HAP-1 (cell line): ENCODE data around the gene C7.
A peak's percentile ranks its signal among the peaks of the same experiment; 100 is the strongest.
"Not testable (repeated sequence)": the region's sequence is repeated elsewhere in the genome, so short reads cannot be mapped to it uniquely, and the experiment has no call there.

Experiments used
- DNase-seq, 2 experiments: peaks; one replicate each; pipeline ENCODE4 v3.0.0-alpha.2; 2016 to 2020; ENCODE audit warnings: low spot score in 2 of 2
- H3K27me3 ChIP-seq: fragments of 250-450 bp; sonication (Bioruptor Pico); 2 replicates; pipeline ENCODE4 v1.5.1; 2020; ENCODE audit warnings: low read depth, mild to moderate bottlenecking, moderate library complexity
- H3K36me3 ChIP-seq: fragments of 250-450 bp; sonication (Bioruptor Pico); replicated peaks from 2 replicates; pipeline ENCODE4 v1.5.1; 2020; ENCODE audit warnings: mild to moderate bottlenecking
- H3K4me1 ChIP-seq: fragments of 250-450 bp; sonication (Bioruptor Pico); 2 replicates; pipeline ENCODE4 v1.5.1; 2020; ENCODE audit warnings: mild to moderate bottlenecking
- H3K4me3 ChIP-seq: fragments of 250-450 bp; sonication (Bioruptor Pico); 2 replicates; pipeline ENCODE4 v1.5.1; 2020; ENCODE audit warnings: mild to moderate bottlenecking, moderate library complexity
- H3K9me3 ChIP-seq: fragments of 250-450 bp; sonication (Bioruptor Pico); 2 replicates; pipeline ENCODE4 v1.5.1; 2020; ENCODE audit warnings: mild to moderate bottlenecking, moderate library complexity
- in situ Hi-C: fragments of 300-500 bp; cut with MboI; formaldehyde crosslinking; loops from 3 replicates; pipeline ENCODE4 v1.14.3; 2020; ENCODE audit warnings: low sequenced_read_pairs, inconsistent platforms, mixed read lengths

Gene C7

GRCh38 chr5:40909264-40909663 is at the start of gene C7:
C7 (plus strand) TSS chr5:40909497; CDS start chr5:40909611, 114 bp downstream.
- no peak for DNase-seq
- Histone ChIP-seq H3K9me3 (no peaks in the 10 kb centered on the region), H3K4me3 (no peak within 1 kb of the TSS), H3K36me3 (no peaks in the 10 kb centered on the region), H3K27me3 (peaks cover 4% of the 10 kb centered on the region; the same call in 1 of the 2 replicates), H3K4me1 (no peaks in the 10 kb centered on the region)
- in situ Hi-C loops = no loop called here

- in situ Hi-C loops = no loop called here
- Histone ChIP-seq H3K4me3 (no peak overlapping the region), H3K4me1 (no peaks in the 10 kb centered on the region), H3K36me3 (no peaks in the 10 kb centered on the region), H3K27me3 (no peaks in the 10 kb centered on the region), H3K9me3 (no peaks in the 10 kb centered on the region; the same call in 1 of the 2 replicates)
- DNase-seq = no peak
These were observed 48.6 kb upstream of the C7 start for GRCh38 chr5:40860711-40861110.

- DNase-seq, H3K27me3 ChIP-seq, H3K36me3 ChIP-seq, H3K9me3 ChIP-seq, H3K4me1 ChIP-seq, H3K4me3 ChIP-seq, in situ Hi-C loops: not testable (repeated sequence)
These were observed 44.3 kb upstream of the C7 start for GRCh38 chr5:40865004-40865403.

- H3K36me3 ChIP-seq = no peaks in the 10 kb centered on the region
- in situ Hi-C loops = no loop called here
- no peak overlapping the region for H3K4me3 ChIP-seq
- no peaks in the 10 kb centered on the region for H3K27me3 ChIP-seq
- no peaks in the 10 kb centered on the region; the same call in 1 of the 2 replicates for H3K9me3 ChIP-seq
- no peaks in the 10 kb centered on the region for H3K4me1 ChIP-seq
- no peak for DNase-seq
These were observed 42.5 kb upstream of the C7 start for GRCh38 chr5:40866844-40867243.

- Histone ChIP-seq H3K9me3 (no peaks in the 10 kb centered on the region; the same call in 1 of the 2 replicates), H3K4me1 (no peaks in the 10 kb centered on the region), H3K27me3 (no peaks in the 10 kb centered on the region), H3K4me3 (no peak overlapping the region), H3K36me3 (no peaks in the 10 kb centered on the region)
- in situ Hi-C loops = no loop called here
- no peak for DNase-seq
These were observed 39.9 kb upstream of the C7 start for GRCh38 chr5:40869384-40869783.

GRCh38 chr5:40871177-40871576 is 38.1 kb upstream of the C7 start:
- H3K4me3 ChIP-seq = no peak overlapping the region
- in situ Hi-C loops = no loop called here
- H3K27me3 ChIP-seq = no peaks in the 10 kb centered on the region
- no peak for DNase-seq
- H3K9me3 ChIP-seq = no peaks in the 10 kb centered on the region
- no peaks in the 10 kb centered on the region for H3K4me1 ChIP-seq
- no peaks in the 10 kb centered on the region for H3K36me3 ChIP-seq

GRCh38 chr5:40872253-40872652 is 37.0 kb upstream of the C7 start:
- H3K27me3 ChIP-seq, in situ Hi-C loops, H3K9me3 ChIP-seq, H3K4me1 ChIP-seq, H3K36me3 ChIP-seq, DNase-seq, H3K4me3 ChIP-seq: not testable (repeated sequence)

GRCh38 chr5:40873286-40873880 is 35.9 kb upstream of the C7 start:
- Histone ChIP-seq H3K9me3 (no peaks in the 10 kb centered on the region), H3K36me3 (no peaks in the 10 kb centered on the region), H3K4me1 (no peaks in the 10 kb centered on the region), H3K27me3 (no peaks in the 10 kb centered on the region), H3K4me3 (no peak overlapping the region)
- no peak for DNase-seq
- in situ Hi-C loops = no loop called here

GRCh38 chr5:40875958-40876357 is 33.3 kb upstream of the C7 start:
- Histone ChIP-seq H3K36me3 (no peaks in the 10 kb centered on the region), H3K9me3 (no peaks in the 10 kb centered on the region), H3K4me1 (no peaks in the 10 kb centered on the region), H3K27me3 (no peaks in the 10 kb centered on the region), H3K4me3 (no peak overlapping the region)
- in situ Hi-C loops = loop anchor here (25.0 kb wide), 1 partner anchor 1164 kb away; no protein-coding TSS in a partner anchor
- no peak for DNase-seq

GRCh38 chr5:40877371-40877988 is 31.8 kb upstream of the C7 start:
- no peaks in the 10 kb centered on the region for H3K9me3 ChIP-seq
- no peak overlapping the region for H3K4me3 ChIP-seq
- H3K36me3 ChIP-seq = no peaks in the 10 kb centered on the region
- in situ Hi-C loops = loop anchor here (25.0 kb wide), 1 partner anchor 1165 kb away; no protein-coding TSS in a partner anchor
- DNase-seq = no peak
- H3K27me3 ChIP-seq = no peaks in the 10 kb centered on the region
- H3K4me1 ChIP-seq = no peaks in the 10 kb centered on the region

- no peaks in the 10 kb centered on the region for H3K27me3 ChIP-seq
- DNase-seq = peak in 1 of 2 experiments; percentile 52
- H3K4me1 ChIP-seq = no peaks in the 10 kb centered on the region
- no peak overlapping the region for H3K4me3 ChIP-seq
- H3K36me3 ChIP-seq = no peaks in the 10 kb centered on the region
- no peaks in the 10 kb centered on the region for H3K9me3 ChIP-seq
- in situ Hi-C loops = loop anchor here (25.0 kb wide), 1 partner anchor 1167 kb away; no protein-coding TSS in a partner anchor
These were observed 29.9 kb upstream of the C7 start for GRCh38 chr5:40879163-40879942.

- Histone ChIP-seq H3K27me3 (no peaks in the 10 kb centered on the region), H3K36me3 (no peaks in the 10 kb centered on the region), H3K4me3 (no peak overlapping the region), H3K4me1 (no peaks in the 10 kb centered on the region), H3K9me3 (no peaks in the 10 kb centered on the region)
- in situ Hi-C loops = loop anchor here (25.0 kb wide), 1 partner anchor 1170 kb away; no protein-coding TSS in a partner anchor
- DNase-seq = no peak
These were observed 27.0 kb upstream of the C7 start for GRCh38 chr5:40882291-40882690.

- H3K4me3 ChIP-seq, DNase-seq, H3K36me3 ChIP-seq, H3K27me3 ChIP-seq, H3K4me1 ChIP-seq, H3K9me3 ChIP-seq: not testable (repeated sequence)
- in situ Hi-C loops = loop anchor here (25.0 kb wide), 1 partner anchor 1171 kb away; no protein-coding TSS in a partner anchor
These were observed 26.2 kb upstream of the C7 start for GRCh38 chr5:40883051-40883450.
